ENCODE data around the gene ACAA2.

DNA sequence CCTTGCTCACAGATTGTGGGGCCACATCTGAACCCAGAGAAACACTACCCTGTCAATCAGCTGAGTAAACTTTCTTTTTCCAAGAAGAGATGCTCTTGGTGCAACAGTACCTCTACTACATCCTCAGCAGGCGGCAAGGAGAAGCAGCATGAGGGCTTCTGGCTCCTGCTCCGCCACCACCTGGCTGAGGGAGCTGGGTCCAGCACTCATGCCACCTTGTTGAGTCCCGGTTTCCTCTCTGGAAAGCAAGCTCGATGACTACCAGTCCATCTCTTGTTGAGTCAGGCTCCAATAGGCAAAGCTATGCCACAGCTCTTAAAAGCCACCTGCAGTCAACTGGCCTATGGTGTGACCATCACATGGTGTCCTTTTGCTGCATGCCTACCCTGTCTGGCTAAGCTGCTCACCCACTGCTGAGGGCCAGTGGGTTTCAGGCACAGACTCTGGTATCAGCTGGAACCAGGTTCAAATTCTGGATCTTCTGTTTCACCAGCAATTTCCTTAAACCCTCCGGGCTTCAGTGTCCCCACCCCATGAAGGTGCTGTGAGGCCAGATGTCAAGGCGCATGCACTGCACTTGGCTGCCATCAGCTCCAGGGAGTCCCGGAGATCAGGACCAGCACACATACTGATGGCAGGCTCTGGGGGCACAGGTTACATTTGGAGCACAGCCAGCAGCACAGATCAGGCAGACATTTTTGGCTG, 42.5 kb upstream of the ACAA2 start:
- TF ChIP-seq, protein P1, sequence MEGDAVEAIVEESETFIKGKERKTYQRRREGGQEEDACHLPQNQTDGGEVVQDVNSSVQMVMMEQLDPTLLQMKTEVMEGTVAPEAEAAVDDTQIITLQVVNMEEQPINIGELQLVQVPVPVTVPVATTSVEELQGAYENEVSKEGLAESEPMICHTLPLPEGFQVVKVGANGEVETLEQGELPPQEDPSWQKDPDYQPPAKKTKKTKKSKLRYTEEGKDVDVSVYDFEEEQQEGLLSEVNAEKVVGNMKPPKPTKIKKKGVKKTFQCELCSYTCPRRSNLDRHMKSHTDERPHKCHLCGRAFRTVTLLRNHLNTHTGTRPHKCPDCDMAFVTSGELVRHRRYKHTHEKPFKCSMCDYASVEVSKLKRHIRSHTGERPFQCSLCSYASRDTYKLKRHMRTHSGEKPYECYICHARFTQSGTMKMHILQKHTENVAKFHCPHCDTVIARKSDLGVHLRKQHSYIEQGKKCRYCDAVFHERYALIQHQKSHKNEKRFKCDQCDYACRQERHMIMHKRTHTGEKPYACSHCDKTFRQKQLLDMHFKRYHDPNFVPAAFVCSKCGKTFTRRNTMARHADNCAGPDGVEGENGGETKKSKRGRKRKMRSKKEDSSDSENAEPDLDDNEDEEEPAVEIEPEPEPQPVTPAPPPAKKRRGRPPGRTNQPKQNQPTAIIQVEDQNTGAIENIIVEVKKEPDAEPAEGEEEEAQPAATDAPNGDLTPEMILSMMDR (conservative IDR thresholded peaks at IDR 0.05; ENCODE audit: low read depth, low read length), result no peak
- TF ChIP-seq EZH2 (IDR thresholded peaks at IDR 0.05; ENCODE audit: low read length, unreplicated experiment), result no peak
- no peak for TF ChIP-seq EZH2phosphoT487 (IDR thresholded peaks at IDR 0.05; ENCODE audit: borderline replicate concordance, low read length)
